HG03342 (cell line): ENCODE results near the gene KLF6.

ENCODE experiments used
- ATAC-seq: cut with Tn5 transposase; IDR thresholded peaks from one replicate; pipeline ENCODE4 v1.9.1; 2021; ENCODE audit warnings: mild to moderate bottlenecking, moderate library complexity; ENCODE audit not compliant: unreplicated experiment

The KLF6 gene

DNA sequence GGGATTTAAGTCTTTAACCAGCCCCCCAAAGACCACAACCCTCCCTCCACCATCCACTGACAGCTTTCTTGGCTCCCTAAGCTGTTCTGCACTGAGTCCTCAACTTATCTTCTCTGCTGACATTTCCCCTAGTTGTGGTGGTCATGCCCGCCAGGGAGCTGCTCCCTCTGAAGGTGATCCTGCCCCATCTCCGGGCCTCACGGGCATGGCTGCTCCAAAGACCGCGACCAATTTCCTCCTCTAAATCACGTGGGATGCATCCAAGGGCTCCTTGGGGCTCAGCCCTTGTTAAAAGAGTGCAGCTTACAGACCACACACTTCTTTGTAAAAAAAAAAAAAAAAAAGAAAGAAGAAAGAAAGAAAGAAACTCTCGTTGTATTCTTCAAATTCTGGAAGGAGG, 27.1 kb upstream of the KLF6 start:
- ATAC-seq, result no peak

GRCh38 chr10:3811291-3811870, 26.4 kb upstream of the KLF6 start:
- ATAC-seq, result peak; percentile 83

GRCh38 chr10:3808689-3809199, 23.7 kb upstream of the KLF6 start:
- ATAC-seq, result no peak

DNA sequence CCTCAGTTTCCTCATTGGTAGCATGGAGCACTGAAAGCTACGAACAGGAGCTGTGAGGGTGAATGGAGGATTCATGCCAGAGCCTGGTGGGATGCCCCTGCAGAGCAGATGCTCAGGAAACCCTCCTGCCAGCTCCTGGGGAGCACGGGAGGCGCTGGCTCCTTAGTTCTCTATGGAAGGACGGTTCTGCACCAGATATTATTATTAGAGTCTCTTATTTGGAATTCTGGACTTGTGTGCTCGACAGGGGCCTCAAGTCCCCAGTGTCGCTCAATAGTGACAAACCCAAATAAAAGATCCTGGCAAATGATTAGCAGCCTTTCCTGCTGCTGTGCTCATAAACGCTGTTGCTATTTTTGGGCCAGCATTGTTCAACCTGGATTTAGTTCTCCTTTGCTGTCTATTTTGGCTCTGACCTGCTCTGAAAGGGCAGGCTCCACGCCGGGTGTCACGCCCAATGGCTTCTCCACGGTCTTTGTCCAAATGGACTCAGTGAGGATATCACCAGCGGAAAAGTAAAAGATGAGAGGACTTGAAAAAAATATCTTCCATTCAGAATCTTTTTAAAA, 23.0 kb upstream of the KLF6 start:
- ATAC-seq, result no peak

- no peak for ATAC-seq
These were observed 22.4 kb upstream of the KLF6 start for GRCh38 chr10:3807211-3807927.

DNA sequence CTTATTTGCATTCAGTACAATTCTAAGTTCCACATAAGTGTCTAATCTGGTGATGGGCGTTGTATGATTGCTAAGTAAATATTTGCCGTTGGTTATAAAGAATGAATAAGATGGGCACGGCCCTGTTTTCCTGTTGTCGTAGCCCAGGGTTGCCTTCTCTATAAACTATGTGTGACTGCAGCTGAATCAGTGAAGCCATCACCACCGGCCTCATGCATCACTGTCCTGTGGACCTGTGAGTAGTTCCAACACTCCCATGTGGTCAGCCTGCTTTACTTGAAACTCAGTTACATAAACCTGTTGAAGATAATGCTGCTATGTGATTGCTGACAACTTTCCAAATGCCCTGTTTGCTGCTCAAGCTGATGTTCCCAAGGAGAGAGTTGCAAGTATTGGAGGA, 21.6 kb upstream of the KLF6 start:
- ATAC-seq, result no peak

- ATAC-seq, result peak; percentile 44
These were observed 20.9 kb upstream of the KLF6 start for GRCh38 chr10:3805791-3806461.

DNA sequence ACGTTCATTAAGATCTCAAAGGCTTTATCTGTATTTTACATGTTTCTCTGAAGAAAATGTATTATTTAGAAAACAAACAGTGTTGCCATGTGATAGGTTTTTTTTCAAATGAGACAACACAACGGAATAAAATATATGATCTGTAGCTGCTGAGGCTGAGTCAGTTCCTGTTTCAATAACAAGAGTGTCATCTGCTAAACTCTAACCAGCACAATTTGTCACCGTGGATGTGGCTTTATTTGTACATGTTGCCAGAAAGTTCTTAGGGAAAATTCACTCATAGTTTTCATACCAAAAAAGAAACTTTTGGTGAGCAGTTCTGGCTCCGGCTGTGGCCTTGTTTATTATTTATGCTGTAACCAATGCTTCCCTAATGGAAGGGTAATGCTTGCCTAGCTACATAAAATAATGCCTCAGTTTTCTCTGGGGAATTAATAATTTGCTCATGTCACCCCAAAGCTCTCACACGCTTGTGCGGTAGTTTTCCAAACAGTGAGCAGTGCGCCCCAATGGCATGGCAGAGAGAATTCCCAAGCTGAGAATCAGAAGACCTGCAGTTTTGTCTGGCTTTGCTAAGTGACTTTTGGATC, 20.3 kb upstream of the KLF6 start:
- peak; percentile 39 for ATAC-seq

DNA sequence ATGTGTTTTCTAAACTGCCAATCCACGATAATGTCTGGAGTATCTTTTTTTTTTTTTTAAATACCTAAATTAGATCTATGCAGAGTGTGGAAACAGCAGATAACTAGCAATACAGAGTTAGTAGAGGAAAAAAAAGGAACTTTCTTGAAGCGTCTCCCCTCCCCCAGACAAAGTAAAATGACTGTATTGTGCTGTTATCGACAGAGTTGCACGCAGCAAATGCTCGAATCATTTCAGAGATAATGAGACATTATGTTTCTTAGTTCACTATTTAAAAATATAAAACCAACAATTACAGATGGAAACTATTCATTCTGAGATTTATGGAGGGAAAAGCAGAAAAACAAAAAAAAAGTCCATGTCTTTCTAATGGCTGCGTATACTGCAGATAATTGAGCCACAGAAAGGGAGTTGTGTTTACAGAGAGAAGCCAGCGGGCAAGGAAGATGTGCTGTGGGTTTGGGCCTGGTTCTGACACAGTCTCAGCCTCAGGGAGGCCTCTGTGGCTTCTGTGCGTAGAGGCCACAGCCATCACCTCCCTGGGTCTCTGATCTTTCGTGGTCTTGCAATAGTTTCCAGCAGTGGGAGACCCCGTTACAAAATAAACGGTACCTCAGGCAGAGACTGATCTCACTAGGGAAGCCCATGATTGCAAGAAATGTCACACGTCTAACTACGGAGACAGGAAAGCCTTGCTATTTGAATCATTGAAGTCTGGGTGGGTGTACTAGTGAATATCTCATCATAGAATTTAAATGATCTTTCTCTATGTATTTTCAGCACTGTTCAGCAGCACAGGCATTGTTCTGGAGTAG, 19.1 kb upstream of the KLF6 start:
- ATAC-seq, result no peak

- ATAC-seq, result no peak
These were observed 18.4 kb upstream of the KLF6 start for GRCh38 chr10:3803295-3803926.

- ATAC-seq, result no peak
These were observed 17.7 kb upstream of the KLF6 start for GRCh38 chr10:3802526-3803265.

GRCh38 chr10:3801558-3802192, 16.7 kb upstream of the KLF6 start:
- no peak for ATAC-seq

GRCh38 chr10:3800586-3800985, 15.6 kb upstream of the KLF6 start:
- ATAC-seq, result no peak

- ATAC-seq, result no peak
These were observed 12.7 kb upstream of the KLF6 start for GRCh38 chr10:3797750-3798149.

DNA sequence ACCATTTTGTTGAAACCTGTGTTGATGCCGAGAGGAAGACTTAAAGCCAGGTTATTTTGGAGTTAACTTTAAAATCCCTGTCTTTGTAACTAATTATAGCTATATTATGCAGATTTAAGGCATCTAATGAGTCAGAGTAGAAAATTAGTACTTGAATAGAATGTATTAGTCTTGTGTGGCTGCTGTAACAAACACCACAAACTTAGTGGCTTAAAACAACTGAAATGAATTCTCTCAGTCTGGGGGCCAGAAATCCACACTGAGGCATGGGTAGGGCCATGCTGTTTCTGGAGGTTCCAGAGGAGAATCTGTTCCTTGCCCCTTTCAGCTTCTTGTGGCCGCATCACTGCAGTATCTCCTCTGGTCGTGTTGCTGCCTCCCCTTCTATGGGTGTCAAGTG, 8.5 kb upstream of the KLF6 start:
- ATAC-seq, result no peak

DNA sequence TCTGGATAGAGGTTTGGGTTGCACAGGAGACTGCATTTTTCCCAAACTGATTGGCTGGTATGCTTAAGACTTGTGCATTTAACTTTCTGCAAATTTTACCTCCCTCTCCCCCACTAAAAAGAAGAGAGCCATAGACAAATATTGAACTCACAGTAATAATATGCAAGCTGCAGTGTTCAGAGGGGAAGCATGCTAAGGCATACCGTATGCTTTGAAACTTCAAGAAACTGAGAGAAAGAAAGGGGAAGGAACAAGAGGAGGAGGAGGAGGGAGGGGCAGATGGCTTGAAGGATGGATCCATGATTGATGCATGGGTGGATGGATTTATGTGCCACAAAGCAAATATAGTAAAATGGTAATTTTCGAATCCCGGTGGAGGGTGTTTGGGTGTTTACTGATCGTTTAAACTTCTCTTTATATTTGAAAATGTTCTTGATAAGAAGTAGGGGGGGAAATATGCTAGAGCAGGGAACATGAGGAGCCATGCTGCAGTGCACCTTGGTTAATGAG, 7.8 kb upstream of the KLF6 start:
- no peak for ATAC-seq

DNA sequence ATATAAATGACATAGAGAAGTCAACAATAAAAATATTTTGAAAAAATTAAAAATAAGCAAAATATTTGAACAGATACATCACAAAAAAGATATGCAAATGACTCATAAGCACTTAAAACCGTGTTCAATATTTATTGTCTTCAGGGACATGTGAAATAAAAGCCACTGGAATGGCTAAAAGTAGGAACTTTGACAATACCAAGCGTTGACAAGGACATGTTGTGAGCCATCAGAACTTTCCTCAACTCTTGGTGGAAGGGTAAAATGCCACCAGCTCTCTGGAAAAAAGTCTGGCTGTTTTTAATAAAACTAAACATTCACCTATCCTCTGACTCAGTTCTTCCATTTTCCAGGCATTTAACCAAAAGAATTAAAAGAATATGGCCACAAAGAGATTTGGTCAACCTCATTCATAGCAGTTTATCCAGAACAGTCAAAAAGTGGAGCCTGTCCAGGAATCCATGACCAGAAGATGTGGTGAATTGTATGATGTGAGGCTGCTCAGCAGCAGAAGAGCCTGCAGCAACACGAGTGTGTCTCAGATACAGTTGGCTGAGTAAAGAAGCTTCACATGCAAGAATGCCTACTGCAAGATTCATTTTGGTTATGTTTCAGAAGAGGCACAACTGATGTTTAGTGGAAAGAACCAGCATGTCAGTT, 7.1 kb upstream of the KLF6 start:
- ATAC-seq, result no peak

GRCh38 chr10:3790858-3791257, 5.8 kb upstream of the KLF6 start:
- ATAC-seq, result no peak
